ENCODE measurements around the gene HCRT. TPM values are rescaled to one million over a fixed set of nuclear protein-coding genes. Genes with fewer than 3 reads are reported as not detected.
A peak's percentile ranks its signal among the peaks of the same experiment; 100 is the strongest.

Gene HCRT
- total RNA-seq = 0.19 TPM
- polyA plus RNA-seq = 0.23 TPM
- long read RNA-seq, donor 1 = 0 reads
- long read RNA-seq, donor 2 = 0 reads
- long read RNA-seq, donor 3 = 0 reads
- long read RNA-seq, donor 4 = 0 reads
- long read RNA-seq, donor 5 = 0 reads
- long read RNA-seq, donor 6 = 0 reads
- long read RNA-seq, donor 7 = 0 reads
- long read RNA-seq, donor 8 = 0 reads
- long read RNA-seq, donor 9 = 0 reads
- long read RNA-seq, donor 10 = 0 reads

GRCh38 chr17:42184713-42185620 lies at the start of gene HCRT:
Gene HCRT, minus strand, starts transcription at chr17:42185452. Its CDS starts 87 bp downstream, at chr17:42185365.
- peak in 1 of 9 donors; percentile 45 for DNase-seq (ENCODE audit: low read depth in 6 of 9, low spot score in 9 of 9)
- Histone ChIP-seq H3K27ac (ENCODE audit: low read depth in 1 of 2, low read length in 1 of 2) (peak within 1 kb of the TSS; percentile 51 to 53), H3K4me3 (ENCODE audit: low read length in 2 of 2) (peak within 1 kb of the TSS; percentile 34 to 70), H3K27me3 (ENCODE audit: control insufficient read depth in 2 of 2, insufficient read depth in 1 of 2, low read length in 1 of 2) (peaks cover 23 to 45% of the 10 kb centered on the region in 2 donors), H3K36me3 (ENCODE audit: control insufficient read depth in 2 of 2, insufficient read depth in 2 of 2, low read length in 1 of 2) (no peaks in the 10 kb centered on the region), H3K9me3 (ENCODE audit: control insufficient read depth in 2 of 2, insufficient read depth in 1 of 2, low read length in 1 of 2) (peaks cover 0 to 6% of the 10 kb centered on the region in 2 donors), H3K4me1 (ENCODE audit: control insufficient read depth in 2 of 2, insufficient read depth in 2 of 2, low read length in 2 of 2) (peaks cover 18 to 48% of the 10 kb centered on the region in 2 donors)
- 87% methylated on average over 11 of the region's 11 CpGs for WGBS

DNA sequence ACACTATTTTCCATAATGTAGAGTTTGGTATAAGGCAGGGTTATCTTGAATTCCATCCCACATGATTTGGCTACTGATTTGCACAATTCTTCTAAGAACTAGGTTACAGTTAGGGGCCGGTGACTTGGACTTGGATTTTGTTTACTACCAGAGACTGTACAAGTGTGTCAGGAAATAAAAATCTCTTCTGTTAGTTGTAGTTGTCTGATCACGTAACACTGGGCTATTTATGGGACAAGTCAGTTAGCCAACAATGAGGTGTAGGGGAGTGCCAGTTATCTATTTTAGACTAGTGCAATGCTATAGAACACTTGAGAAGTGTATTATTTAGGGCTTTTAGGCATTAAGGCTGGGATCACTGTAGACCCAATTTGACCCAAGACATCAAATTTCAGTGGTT lies 48.7 kb upstream of the HCRT start:
- 94% methylated on average over 2 of the region's 2 CpGs for WGBS
- H3K36me3 ChIP-seq (ENCODE audit: control insufficient read depth in 2 of 2, insufficient read depth in 2 of 2, low read length in 1 of 2) = peaks cover 4% of the 10 kb centered on the region in 2 donors
- H3K4me1 ChIP-seq (ENCODE audit: control insufficient read depth in 2 of 2, insufficient read depth in 2 of 2, low read length in 2 of 2) = no peaks in the 10 kb centered on the region
- no peak for DNase-seq (ENCODE audit: low read depth in 6 of 9, low spot score in 9 of 9)
- H3K4me3 ChIP-seq (ENCODE audit: low read length in 2 of 2) = no peak overlapping the region
- no peaks in the 10 kb centered on the region for H3K9me3 ChIP-seq (ENCODE audit: control insufficient read depth in 2 of 2, insufficient read depth in 1 of 2, low read length in 1 of 2)
- no peak overlapping the region for H3K27ac ChIP-seq (ENCODE audit: low read depth in 1 of 2, low read length in 1 of 2)
- no peaks in the 10 kb centered on the region for H3K27me3 ChIP-seq (ENCODE audit: control insufficient read depth in 2 of 2, insufficient read depth in 1 of 2, low read length in 1 of 2)

- no peak overlapping the region for H3K4me3 ChIP-seq (ENCODE audit: low read length in 2 of 2)
- no peaks in the 10 kb centered on the region for H3K4me1 ChIP-seq (ENCODE audit: control insufficient read depth in 2 of 2, insufficient read depth in 2 of 2, low read length in 2 of 2)
- no peak for DNase-seq (ENCODE audit: low read depth in 6 of 9, low spot score in 9 of 9)
- no peaks in the 10 kb centered on the region for H3K27me3 ChIP-seq (ENCODE audit: control insufficient read depth in 2 of 2, insufficient read depth in 1 of 2, low read length in 1 of 2)
- H3K27ac ChIP-seq (ENCODE audit: low read depth in 1 of 2, low read length in 1 of 2) = no peak overlapping the region
- peaks cover 6 to 11% of the 10 kb centered on the region in 2 donors for H3K36me3 ChIP-seq (ENCODE audit: control insufficient read depth in 2 of 2, insufficient read depth in 2 of 2, low read length in 1 of 2)
- WGBS = 98% methylated on average over 5 of the region's 5 CpGs
- no peaks in the 10 kb centered on the region for H3K9me3 ChIP-seq (ENCODE audit: control insufficient read depth in 2 of 2, insufficient read depth in 1 of 2, low read length in 1 of 2)
These were observed 47.9 kb upstream of the HCRT start for GRCh38 chr17:42233156-42233555.

GRCh38 chr17:42230225-42230624 lies 45.0 kb upstream of the HCRT start:
- Histone ChIP-seq H3K36me3 (ENCODE audit: control insufficient read depth in 2 of 2, insufficient read depth in 2 of 2, low read length in 1 of 2) (peaks cover 9 to 27% of the 10 kb centered on the region in 2 donors), H3K4me3 (ENCODE audit: low read length in 2 of 2) (no peak overlapping the region), H3K27ac (ENCODE audit: low read depth in 1 of 2, low read length in 1 of 2) (no peak overlapping the region), H3K9me3 (ENCODE audit: control insufficient read depth in 2 of 2, insufficient read depth in 1 of 2, low read length in 1 of 2) (no peaks in the 10 kb centered on the region), H3K27me3 (ENCODE audit: control insufficient read depth in 2 of 2, insufficient read depth in 1 of 2, low read length in 1 of 2) (no peaks in the 10 kb centered on the region), H3K4me1 (ENCODE audit: control insufficient read depth in 2 of 2, insufficient read depth in 2 of 2, low read length in 2 of 2) (no peaks in the 10 kb centered on the region)
- DNase-seq (ENCODE audit: low read depth in 6 of 9, low spot score in 9 of 9) = no peak
- WGBS = 96% methylated on average over 5 of the region's 5 CpGs

DNA sequence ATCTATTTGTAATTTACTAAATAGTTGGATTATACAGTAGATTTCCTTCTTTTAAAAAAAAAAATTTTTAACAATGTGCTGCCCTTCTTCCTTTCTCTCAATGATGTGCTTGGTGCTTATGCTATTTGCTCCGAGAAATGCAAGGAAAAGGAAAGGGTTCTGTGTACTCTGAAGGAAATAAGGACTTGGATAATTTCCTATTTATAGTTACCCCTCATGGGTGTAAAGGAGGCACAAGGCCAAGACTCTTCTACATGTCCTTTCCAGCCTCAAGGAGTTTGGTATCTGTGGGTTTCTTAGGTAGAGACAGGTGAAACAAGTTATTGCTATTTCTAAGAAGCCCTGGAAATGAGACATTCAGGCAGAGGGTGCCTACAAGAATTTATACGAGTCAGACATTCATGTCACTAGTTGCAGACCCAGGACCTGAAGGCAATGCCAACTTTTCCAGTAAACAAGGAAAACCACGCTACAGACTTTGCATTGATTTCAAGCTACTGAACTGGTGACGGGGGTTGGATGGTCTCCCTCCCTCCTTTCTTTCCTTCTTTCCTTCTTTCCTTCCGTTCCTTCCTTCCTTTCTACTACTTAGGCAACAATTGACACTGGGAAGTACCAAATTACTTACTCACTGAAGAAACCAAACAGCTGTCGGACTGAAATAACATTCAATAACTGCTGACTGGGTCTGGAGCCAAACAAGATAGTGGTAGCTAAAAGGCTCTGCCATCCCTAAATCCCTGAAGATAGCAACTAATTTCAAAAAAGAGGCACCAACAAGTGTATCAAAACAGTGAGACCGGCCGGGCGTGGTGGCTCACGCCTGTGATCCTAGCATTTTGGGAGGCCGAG lies 42.8 kb upstream of the HCRT start:
- no peaks in the 10 kb centered on the region for H3K4me1 ChIP-seq (ENCODE audit: control insufficient read depth in 2 of 2, insufficient read depth in 2 of 2, low read length in 2 of 2)
- WGBS = 95% methylated on average over 11 of the region's 11 CpGs
- H3K4me3 ChIP-seq (ENCODE audit: low read length in 2 of 2) = no peak overlapping the region
- H3K9me3 ChIP-seq (ENCODE audit: control insufficient read depth in 2 of 2, insufficient read depth in 1 of 2, low read length in 1 of 2) = no peaks in the 10 kb centered on the region
- H3K36me3 ChIP-seq (ENCODE audit: control insufficient read depth in 2 of 2, insufficient read depth in 2 of 2, low read length in 1 of 2) = peaks cover 23 to 47% of the 10 kb centered on the region in 2 donors
- H3K27ac ChIP-seq (ENCODE audit: low read depth in 1 of 2, low read length in 1 of 2) = no peak overlapping the region
- no peak for DNase-seq (ENCODE audit: low read depth in 6 of 9, low spot score in 9 of 9)
- H3K27me3 ChIP-seq (ENCODE audit: control insufficient read depth in 2 of 2, insufficient read depth in 1 of 2, low read length in 1 of 2) = no peaks in the 10 kb centered on the region

- H3K27me3 ChIP-seq (ENCODE audit: control insufficient read depth in 2 of 2, insufficient read depth in 1 of 2, low read length in 1 of 2) = no peaks in the 10 kb centered on the region
- DNase-seq (ENCODE audit: low read depth in 6 of 9, low spot score in 9 of 9) = no peak
- peaks cover 0 to 3% of the 10 kb centered on the region in 2 donors for H3K4me1 ChIP-seq (ENCODE audit: control insufficient read depth in 2 of 2, insufficient read depth in 2 of 2, low read length in 2 of 2)
- no peak overlapping the region for H3K4me3 ChIP-seq (ENCODE audit: low read length in 2 of 2)
- WGBS = 97% methylated on average over 5 of the region's 5 CpGs
- no peak overlapping the region for H3K27ac ChIP-seq (ENCODE audit: low read depth in 1 of 2, low read length in 1 of 2)
- peaks cover 31 to 66% of the 10 kb centered on the region in 2 donors for H3K36me3 ChIP-seq (ENCODE audit: control insufficient read depth in 2 of 2, insufficient read depth in 2 of 2, low read length in 1 of 2)
- H3K9me3 ChIP-seq (ENCODE audit: control insufficient read depth in 2 of 2, insufficient read depth in 1 of 2, low read length in 1 of 2) = no peaks in the 10 kb centered on the region
These were observed 40.4 kb upstream of the HCRT start for GRCh38 chr17:42225646-42226045.

DNA sequence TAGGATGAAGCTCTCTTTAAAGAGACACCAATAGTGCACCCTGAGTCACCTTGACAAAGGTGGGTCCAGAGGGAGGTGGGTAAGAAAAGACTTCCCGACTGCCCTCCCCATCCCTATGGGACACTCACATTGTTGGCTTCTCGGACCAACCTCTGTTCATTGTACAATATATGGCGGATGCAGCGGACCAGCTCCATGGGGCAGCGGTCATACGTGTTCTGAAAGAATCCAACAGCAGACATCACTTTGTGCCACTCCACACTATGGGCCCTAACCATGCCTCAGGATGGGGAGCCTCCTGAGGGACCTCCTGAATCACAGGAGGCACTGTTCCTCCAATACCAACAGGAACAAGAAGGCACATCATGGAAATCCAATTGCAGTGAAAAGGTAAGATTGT lies 39.4 kb upstream of the HCRT start:
- no peak for DNase-seq (ENCODE audit: low read depth in 6 of 9, low spot score in 9 of 9)
- H3K9me3 ChIP-seq (ENCODE audit: control insufficient read depth in 2 of 2, insufficient read depth in 1 of 2, low read length in 1 of 2) = no peaks in the 10 kb centered on the region
- no peak overlapping the region for H3K27ac ChIP-seq (ENCODE audit: low read depth in 1 of 2, low read length in 1 of 2)
- WGBS = 99% methylated on average over 6 of the region's 6 CpGs
- no peaks in the 10 kb centered on the region for H3K27me3 ChIP-seq (ENCODE audit: control insufficient read depth in 2 of 2, insufficient read depth in 1 of 2, low read length in 1 of 2)
- peaks cover 0 to 3% of the 10 kb centered on the region in 2 donors for H3K4me1 ChIP-seq (ENCODE audit: control insufficient read depth in 2 of 2, insufficient read depth in 2 of 2, low read length in 2 of 2)
- no peak overlapping the region for H3K4me3 ChIP-seq (ENCODE audit: low read length in 2 of 2)
- H3K36me3 ChIP-seq (ENCODE audit: control insufficient read depth in 2 of 2, insufficient read depth in 2 of 2, low read length in 1 of 2) = peaks cover 35 to 71% of the 10 kb centered on the region in 2 donors

GRCh38 chr17:42221886-42222745 lies 36.9 kb upstream of the HCRT start:
- DNase-seq (ENCODE audit: low read depth in 6 of 9, low spot score in 9 of 9) = peak; percentile 34 to 82 (median 61)
- H3K36me3 ChIP-seq (ENCODE audit: control insufficient read depth in 2 of 2, insufficient read depth in 2 of 2, low read length in 1 of 2) = peaks cover 48 to 69% of the 10 kb centered on the region in 2 donors
- no peak overlapping the region for H3K4me3 ChIP-seq (ENCODE audit: low read length in 2 of 2)
- no peak overlapping the region for H3K27ac ChIP-seq (ENCODE audit: low read depth in 1 of 2, low read length in 1 of 2)
- H3K9me3 ChIP-seq (ENCODE audit: control insufficient read depth in 2 of 2, insufficient read depth in 1 of 2, low read length in 1 of 2) = no peaks in the 10 kb centered on the region
- H3K4me1 ChIP-seq (ENCODE audit: control insufficient read depth in 2 of 2, insufficient read depth in 2 of 2, low read length in 2 of 2) = peaks cover 0 to 3% of the 10 kb centered on the region in 2 donors
- H3K27me3 ChIP-seq (ENCODE audit: control insufficient read depth in 2 of 2, insufficient read depth in 1 of 2, low read length in 1 of 2) = no peaks in the 10 kb centered on the region
- 65% methylated on average over 3 of the region's 3 CpGs for WGBS
